Keratinocyte (primary cell): ENCODE results near the gene NF1. TPM values are rescaled to one million over a fixed set of nuclear protein-coding genes. Genes with fewer than 3 reads are reported as not detected.

Source experiments
- DNase-seq: peaks from one replicate; pipeline ENCODE4 v3.0.0-alpha.2; 2011; ENCODE audit warnings: low read depth, missing footprints, low spot score
- FAIRE-seq: peaks from 2 replicates; lab custom pipeline; 2011; peaks lifted over from hg19 to GRCh38; lab: Jason Lieb, UNC
- H2AFZ ChIP-seq: 2 replicates; pipeline ENCODE4 v1.6.0; 2012; ENCODE audit warnings: low read length, control low read depth, inconsistent platforms; ENCODE audit not compliant: control insufficient read depth
- H3K27ac ChIP-seq: 2 replicates; pipeline ENCODE4 v1.5.1; 2011; ENCODE audit warnings: low read length; ENCODE audit not compliant: control insufficient read depth, insufficient read depth
- H3K27me3 ChIP-seq: 3 replicates; pipeline ENCODE4 v1.6.0; 2011; ENCODE audit warnings: low read length; ENCODE audit not compliant: control insufficient read depth, insufficient read depth; ENCODE audit errors: extremely low read depth
- H3K36me3 ChIP-seq, 2 experiments: 2 replicates in 1 of 2; 3 replicates in 1 of 2; pipeline ENCODE4 v1.5.1; 2011; ENCODE audit warnings: low read length in 2 of 2, mild to moderate bottlenecking in 1 of 2; ENCODE audit not compliant: control insufficient read depth in 2 of 2, insufficient read depth in 2 of 2; ENCODE audit errors: extremely low read depth in 1 of 2
- H3K4me1 ChIP-seq: 3 replicates; pipeline ENCODE4 v1.5.1; 2011; ENCODE audit warnings: low read length; ENCODE audit not compliant: control insufficient read depth, insufficient read depth; ENCODE audit errors: extremely low read depth
- H3K4me2 ChIP-seq: 3 replicates; pipeline ENCODE4 v1.6.0; 2011; ENCODE audit warnings: low read depth, low read length; ENCODE audit not compliant: control insufficient read depth, insufficient read depth; ENCODE audit errors: extremely low read depth
- H3K4me3 ChIP-seq, 3 experiments: fragments of 200-600 bp in 1 of 3; sonication (generic) in 1 of 3; 2 replicates in 2 of 3; 3 replicates in 1 of 3; pipeline ENCODE4 v1.5.1; 2011 to 2016; ENCODE audit warnings: low read length in 3 of 3, mild to moderate bottlenecking in 3 of 3, control low read depth in 2 of 3, inconsistent platforms in 1 of 3, low read depth in 1 of 3, mixed read lengths in 1 of 3, mixed run types in 1 of 3, moderate library complexity in 1 of 3; ENCODE audit not compliant: control insufficient read depth in 2 of 3, insufficient read depth in 2 of 3; ENCODE audit errors: extremely low read depth in 1 of 3
- H3K79me2 ChIP-seq: 2 replicates; pipeline ENCODE4 v1.6.0; 2012; ENCODE audit warnings: low read length; ENCODE audit not compliant: control insufficient read depth, insufficient read depth
- H3K9ac ChIP-seq: 3 replicates; pipeline ENCODE4 v1.6.0; 2011; ENCODE audit warnings: low read length; ENCODE audit not compliant: control insufficient read depth, insufficient read depth; ENCODE audit errors: extremely low read depth
- H3K9me1 ChIP-seq: 3 replicates; pipeline ENCODE4 v1.6.0; 2011; ENCODE audit warnings: low read length; ENCODE audit not compliant: control insufficient read depth, insufficient read depth; ENCODE audit errors: extremely low read depth
- H3K9me3 ChIP-seq: 2 replicates; pipeline ENCODE4 v1.5.1; 2012; ENCODE audit warnings: low read depth, low read length; ENCODE audit not compliant: control insufficient read depth
- H4K20me1 ChIP-seq: 3 replicates; pipeline ENCODE4 v1.6.0; 2011; ENCODE audit warnings: low read length; ENCODE audit not compliant: control insufficient read depth, insufficient read depth; ENCODE audit errors: extremely low read depth
- CTCF ChIP-seq, 3 experiments: IDR thresholded peaks in 1 of 3; conservative IDR thresholded peaks in 1 of 3; optimal IDR thresholded peaks in 1 of 3; 2 replicates in 2 of 3; 3 replicates in 1 of 3; pipeline versions ENCODE3 to v1.5.1; 2011; ENCODE audit warnings: low read length in 3 of 3, mild to moderate bottlenecking in 3 of 3, moderate library complexity in 2 of 3, control low read depth in 1 of 3, inconsistent platforms in 1 of 3; ENCODE audit not compliant: insufficient read depth in 2 of 3; ENCODE audit errors: extremely low read depth in 1 of 3
- EZH2 ChIP-seq: IDR thresholded peaks from one replicate; pipeline ENCODE4 v1.6.1; 2012; ENCODE audit warnings: inconsistent platforms, mild to moderate bottlenecking, low read length, moderate library complexity
- dilution Hi-C: fragments of 300-500 bp; cut with MboI; formaldehyde crosslinking; loops from one replicate; pipeline ENCODE4 v1.7.0; 2020; ENCODE audit warnings: low sequenced_read_pairs; ENCODE audit not compliant: extremely low pct_ligation_motif_present
- polyA plus RNA-seq, 5 experiments: library from polyadenylated mRNA; depleted of rRNA in 3 of 5; stranded (reverse) in 3 of 5; stranded (forward) in 1 of 5; unstranded in 1 of 5; fragments of >200 nt; gene quantifications; 1 replicate in 1 of 5; 2 replicates in 3 of 5; 3 replicates in 1 of 5; pipeline versions ENCODE4 v1.2.1 to v1.2.3, GENCODE V29; 2011 to 2012; ENCODE audit warnings: missing spikeins in 2 of 5, low read depth in 1 of 5, low replicate concordance in 1 of 5

NF1 gene
- polyA plus RNA-seq, 1 donor (not counting 4 experiments of a cell fraction or from before 2014, with no cell fraction given): 26.7 TPM

DNA sequence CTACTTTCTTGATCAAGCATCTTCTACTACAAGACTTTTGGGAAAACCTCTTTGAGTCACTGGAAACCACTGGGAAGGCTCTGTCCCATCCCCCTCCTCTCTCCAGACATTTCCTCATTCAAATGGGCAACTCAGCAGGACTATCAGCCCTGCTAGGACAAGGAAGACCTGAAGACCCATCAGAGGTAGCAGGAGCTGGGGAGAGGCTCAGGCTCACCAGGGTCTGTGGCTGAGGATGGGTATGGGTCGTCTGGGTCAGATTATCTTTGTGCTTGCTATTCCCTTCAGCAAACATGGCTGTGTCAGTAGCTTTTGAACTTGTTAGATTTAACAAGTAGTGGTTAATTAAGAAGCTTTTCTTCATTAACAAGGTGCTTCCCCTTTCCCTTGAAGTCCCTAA lies 15.0 kb upstream of the NF1 start:
- H3K4me2 ChIP-seq: no peak overlapping the region
- H3K36me3 ChIP-seq: no peaks in the 10 kb centered on the region
- H3K9me3 ChIP-seq: no peaks in the 10 kb centered on the region
- TF ChIP-seq CTCF (optimal IDR thresholded peaks at IDR 0.05 in 1 of 3, IDR thresholded peaks at IDR 0.05 in 1 of 3, conservative IDR thresholded peaks at IDR 0.05 in 1 of 3; ENCODE audit: extremely low read depth in 1 of 3, insufficient read depth in 2 of 3, low read length in 3 of 3) (no peak), EZH2 (no peak)
- H4K20me1 ChIP-seq: no peaks in the 10 kb centered on the region
- H3K4me1 ChIP-seq: peaks cover 6% of the 10 kb centered on the region
- dilution Hi-C loops: no loop called here
- H3K79me2 ChIP-seq: no peaks in the 10 kb centered on the region
- H3K9me1 ChIP-seq: no peaks in the 10 kb centered on the region
- H3K9ac ChIP-seq: no peak overlapping the region
- H3K27me3 ChIP-seq: no peaks in the 10 kb centered on the region
- DNase-seq: no peak
- H3K27ac ChIP-seq: no peak overlapping the region
- H3K4me3 ChIP-seq: no peak overlapping the region
- H2AFZ ChIP-seq: no peak overlapping the region
- FAIRE-seq: no peak

- dilution Hi-C loops: no loop called here
These were observed 9.2 kb upstream of the NF1 start for GRCh38 chr17:31085563-31085962.

More at GRCh38 chr17:31085563-31085962, 9.2 kb upstream of the NF1 start:
- no peak overlapping the region for H2AFZ ChIP-seq
- H3K79me2 ChIP-seq: no peaks in the 10 kb centered on the region
- no peak for DNase-seq
- H3K9ac ChIP-seq: no peak overlapping the region
- no peak overlapping the region for H3K4me3 ChIP-seq
- no peaks in the 10 kb centered on the region for H3K4me1 ChIP-seq
- H3K36me3 ChIP-seq: no peaks in the 10 kb centered on the region
- H4K20me1 ChIP-seq: no peaks in the 10 kb centered on the region
- peak; percentile 46 for FAIRE-seq
- no peaks in the 10 kb centered on the region for H3K9me3 ChIP-seq
- H3K27ac ChIP-seq: no peak overlapping the region
- H3K27me3 ChIP-seq: no peaks in the 10 kb centered on the region
- TF ChIP-seq CTCF (optimal IDR thresholded peaks at IDR 0.05 in 1 of 3, IDR thresholded peaks at IDR 0.05 in 1 of 3, conservative IDR thresholded peaks at IDR 0.05 in 1 of 3; ENCODE audit: extremely low read depth in 1 of 3, insufficient read depth in 2 of 3, low read length in 3 of 3) (no peak), EZH2 (no peak)
- H3K9me1 ChIP-seq: no peaks in the 10 kb centered on the region
- H3K4me2 ChIP-seq: no peak overlapping the region
